ENCODE measurements around the gene KLHDC8A.

Gene KLHDC8A

DNA sequence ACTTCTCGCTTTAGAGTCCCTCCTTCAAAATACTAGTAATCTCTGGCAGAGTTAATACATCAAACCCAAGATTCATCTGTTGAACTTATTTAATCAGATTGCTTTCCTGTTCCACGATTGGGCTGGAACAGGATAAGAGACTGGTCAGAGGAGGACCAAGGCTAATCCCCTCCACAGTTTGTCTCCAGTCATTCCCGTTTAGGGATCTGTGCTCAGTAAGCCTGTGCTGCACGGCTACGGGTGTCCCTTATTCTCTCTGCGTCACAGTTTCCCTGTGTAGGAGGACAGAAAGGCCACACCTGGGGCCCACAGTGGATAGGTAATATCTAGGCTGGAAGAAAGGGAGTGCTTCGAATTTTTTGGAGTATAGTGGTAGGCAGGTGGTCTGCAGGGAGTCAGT is 18.7 kb downstream of the KLHDC8A start:
- TF ChIP-seq, protein P1, sequence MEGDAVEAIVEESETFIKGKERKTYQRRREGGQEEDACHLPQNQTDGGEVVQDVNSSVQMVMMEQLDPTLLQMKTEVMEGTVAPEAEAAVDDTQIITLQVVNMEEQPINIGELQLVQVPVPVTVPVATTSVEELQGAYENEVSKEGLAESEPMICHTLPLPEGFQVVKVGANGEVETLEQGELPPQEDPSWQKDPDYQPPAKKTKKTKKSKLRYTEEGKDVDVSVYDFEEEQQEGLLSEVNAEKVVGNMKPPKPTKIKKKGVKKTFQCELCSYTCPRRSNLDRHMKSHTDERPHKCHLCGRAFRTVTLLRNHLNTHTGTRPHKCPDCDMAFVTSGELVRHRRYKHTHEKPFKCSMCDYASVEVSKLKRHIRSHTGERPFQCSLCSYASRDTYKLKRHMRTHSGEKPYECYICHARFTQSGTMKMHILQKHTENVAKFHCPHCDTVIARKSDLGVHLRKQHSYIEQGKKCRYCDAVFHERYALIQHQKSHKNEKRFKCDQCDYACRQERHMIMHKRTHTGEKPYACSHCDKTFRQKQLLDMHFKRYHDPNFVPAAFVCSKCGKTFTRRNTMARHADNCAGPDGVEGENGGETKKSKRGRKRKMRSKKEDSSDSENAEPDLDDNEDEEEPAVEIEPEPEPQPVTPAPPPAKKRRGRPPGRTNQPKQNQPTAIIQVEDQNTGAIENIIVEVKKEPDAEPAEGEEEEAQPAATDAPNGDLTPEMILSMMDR (IDR thresholded peaks at IDR 0.05): no peak

DNA sequence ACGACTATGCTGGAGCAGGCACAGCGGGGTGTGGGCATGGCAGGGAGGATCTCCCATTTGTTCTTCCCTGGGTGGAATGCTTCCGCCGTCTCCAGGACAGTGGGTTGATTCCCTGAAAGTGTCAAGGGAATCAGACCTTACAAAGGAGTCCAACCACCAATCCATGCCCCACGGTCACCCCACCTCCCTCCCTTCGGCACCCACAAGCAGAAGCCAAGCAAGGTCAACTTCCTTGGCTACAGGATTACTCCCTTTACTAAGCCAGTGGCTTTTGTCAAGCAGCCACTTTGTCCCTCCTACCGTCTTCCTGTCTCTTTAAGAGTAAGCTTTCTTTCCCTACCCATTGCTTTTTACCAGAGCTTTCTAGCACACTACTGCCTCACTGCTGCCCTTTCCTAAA is 19.2 kb downstream of the KLHDC8A start:
- TF ChIP-seq, protein P1 (IDR thresholded peaks at IDR 0.05): no peak

DNA sequence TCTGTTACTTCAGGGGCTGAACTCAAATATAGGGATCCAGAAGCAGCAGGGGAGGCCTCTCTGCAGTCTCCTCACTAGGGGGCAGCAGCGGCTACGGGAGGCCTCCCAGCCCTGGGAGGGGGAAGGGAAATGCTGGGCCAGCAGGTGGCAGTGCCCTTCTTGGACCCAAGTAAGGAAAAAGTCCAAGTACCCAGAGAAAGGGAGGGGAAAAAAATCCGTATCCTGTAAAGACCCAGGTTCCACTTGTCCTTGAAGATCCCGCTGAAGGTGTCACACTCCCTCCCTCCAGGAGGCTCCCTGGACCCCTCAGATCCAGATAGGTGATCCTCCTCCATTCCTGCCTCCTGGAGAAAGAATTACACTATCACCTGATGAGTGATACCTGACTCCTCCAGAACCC is 21.0 kb downstream of the KLHDC8A start:
- TF ChIP-seq, protein P1 (IDR thresholded peaks at IDR 0.05): peak; percentile 100

DNA sequence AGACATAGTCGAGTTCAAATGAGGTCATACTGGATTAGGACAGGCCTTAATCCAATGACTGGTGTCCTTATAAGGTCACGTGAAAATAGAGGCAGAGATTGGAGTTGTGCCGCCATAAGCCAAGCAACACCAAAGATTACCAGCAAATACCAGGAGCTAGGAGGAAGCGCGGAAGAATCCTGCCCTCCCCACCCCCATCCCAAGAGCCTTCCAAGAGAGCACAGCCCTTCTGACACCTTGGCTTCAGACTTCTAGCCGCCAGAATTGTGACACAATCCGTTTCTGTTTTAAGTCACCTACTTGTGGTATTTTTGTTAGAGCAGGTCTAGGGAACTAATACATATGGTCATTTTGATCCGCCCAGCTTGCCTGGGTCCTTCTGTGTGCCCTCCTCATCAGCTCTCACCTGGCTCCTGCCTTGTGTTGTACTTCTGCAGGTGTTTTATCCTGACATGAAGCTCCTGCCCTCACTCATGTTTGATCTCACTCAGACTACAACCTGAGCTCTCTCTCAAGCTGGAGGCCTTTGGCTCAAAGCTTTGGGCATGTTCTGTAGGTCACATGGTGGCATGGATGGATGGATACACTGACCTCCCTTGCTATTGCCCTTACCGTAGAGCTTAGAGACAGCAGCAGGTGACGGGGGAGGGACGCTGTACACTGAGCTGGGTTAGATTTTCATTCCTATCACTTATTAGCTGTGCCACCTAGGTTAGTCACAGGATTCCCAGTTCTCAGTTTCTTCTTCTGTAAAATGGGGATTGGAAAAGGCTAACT is 24.5 kb downstream of the KLHDC8A start:
- TF ChIP-seq, protein P1 (IDR thresholded peaks at IDR 0.05): no peak

DNA sequence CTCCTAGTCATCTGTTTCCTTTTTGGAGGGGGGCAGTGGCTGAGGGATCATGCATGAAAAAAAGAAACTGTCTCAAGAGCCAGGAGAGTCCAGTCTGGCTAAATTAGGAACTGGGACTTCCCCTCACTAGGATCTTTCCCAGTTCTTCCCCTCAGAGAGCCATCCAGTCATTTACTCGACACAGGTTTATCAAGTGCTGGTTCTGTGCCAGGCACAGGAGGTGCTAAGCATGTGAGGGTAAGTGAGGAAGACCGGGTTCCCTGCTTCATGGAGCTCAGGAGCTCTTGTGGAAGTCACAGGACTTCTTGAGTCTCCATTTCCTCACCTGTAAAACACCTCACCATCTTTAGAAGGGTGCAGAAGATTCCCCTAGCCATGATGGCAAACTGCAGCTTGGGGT is 26.6 kb downstream of the KLHDC8A start:
- TF ChIP-seq, protein P1 (IDR thresholded peaks at IDR 0.05): no peak

DNA sequence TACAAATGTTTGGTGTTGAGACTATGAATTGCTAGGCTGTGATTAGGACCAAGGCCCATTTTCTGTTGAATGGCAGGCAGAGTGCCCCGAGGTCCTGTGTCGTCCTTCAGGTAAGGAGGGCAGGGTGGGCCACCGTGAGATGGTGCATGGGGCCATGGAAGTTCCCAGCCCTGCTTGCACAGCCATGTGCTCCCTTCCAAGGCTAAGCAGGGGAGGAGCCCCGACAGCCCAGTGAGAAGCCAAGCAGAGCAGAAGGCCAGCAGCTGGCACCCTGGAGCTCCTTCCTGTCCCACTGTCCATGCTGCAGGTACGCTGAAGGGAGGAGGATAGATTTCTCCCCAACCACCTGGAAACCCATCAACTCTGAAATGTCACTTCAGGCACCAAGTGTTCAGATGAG is 27.0 kb downstream of the KLHDC8A start:
- TF ChIP-seq, protein P1 (IDR thresholded peaks at IDR 0.05): no peak

DNA sequence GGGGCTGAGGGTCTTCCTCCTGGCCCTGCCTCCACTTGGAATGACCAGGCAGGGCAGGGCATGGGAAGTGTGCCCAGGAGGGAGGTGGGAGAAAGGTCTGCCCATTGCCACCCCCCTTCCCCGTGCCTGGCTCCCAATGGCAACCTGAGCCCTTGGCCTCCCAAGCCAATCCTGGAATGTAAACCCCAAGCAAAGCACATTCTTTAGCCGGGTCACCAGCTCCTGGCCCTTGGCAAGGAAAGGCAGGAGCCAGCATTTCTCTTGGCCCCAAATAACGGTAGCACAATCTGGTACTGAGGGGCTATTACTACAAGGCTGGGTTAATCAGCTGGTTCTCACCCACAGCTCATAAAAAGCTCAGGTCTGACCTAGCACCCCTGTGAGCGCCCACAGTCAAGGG is 28.2 kb downstream of the KLHDC8A start:
- TF ChIP-seq, protein P1 (IDR thresholded peaks at IDR 0.05): no peak
